Smooth muscle cell (in vitro differentiated cells): ENCODE data around the gene SLC9A5. TPM values are rescaled to one million over a fixed set of nuclear protein-coding genes. Genes with fewer than 3 reads are reported as not detected.

Source experiments
- DNase-seq: peaks from one replicate; lab custom pipeline; 2025; ENCODE audit not compliant: unreplicated experiment; lab: John Stamatoyannopoulos, UW
- H2AFZ ChIP-seq: fragments of 200-600 bp; sonication (generic); 2 replicates; pipeline ENCODE4 v1.6.0; 2016; ENCODE audit warnings: antibody characterized with exemption, low read depth, mild to moderate bottlenecking
- H3F3A ChIP-seq: fragments of 200-600 bp; sonication (generic); 2 replicates; pipeline ENCODE4 v1.6.0; 2017; ENCODE audit warnings: antibody characterized with exemption, low read depth
- H3K27ac ChIP-seq: fragments of 200-600 bp; sonication (generic); 2 replicates; pipeline ENCODE4 v1.5.1; 2016; ENCODE audit warnings: low read depth, mild to moderate bottlenecking
- H3K27me3 ChIP-seq: fragments of 200-600 bp; sonication (generic); 2 replicates; pipeline ENCODE4 v1.6.1; 2016; ENCODE audit warnings: low read depth, mild to moderate bottlenecking
- H3K36me3 ChIP-seq: fragments of 200-600 bp; sonication (generic); 2 replicates; pipeline ENCODE4 v1.5.1; 2016; ENCODE audit warnings: low read depth
- H3K4me1 ChIP-seq: fragments of 200-600 bp; sonication (generic); 2 replicates; pipeline ENCODE4 v1.5.1; 2016; ENCODE audit warnings: low read depth
- H3K4me2 ChIP-seq: fragments of 200-600 bp; sonication (generic); 2 replicates; pipeline ENCODE4 v1.6.0; 2016; ENCODE audit warnings: mild to moderate bottlenecking
- H3K4me3 ChIP-seq: fragments of 200-600 bp; sonication (generic); 2 replicates; pipeline ENCODE4 v1.5.1; 2016; ENCODE audit warnings: mild to moderate bottlenecking
- H3K79me2 ChIP-seq: fragments of 200-600 bp; sonication (generic); 2 replicates; pipeline ENCODE4 v1.6.0; 2016; ENCODE audit warnings: low read depth, mild to moderate bottlenecking
- H3K9ac ChIP-seq: fragments of 200-600 bp; sonication (generic); 2 replicates; pipeline ENCODE4 v1.6.0; 2016; ENCODE audit warnings: low read depth
- H3K9me3 ChIP-seq: fragments of 200-600 bp; sonication (generic); replicated peaks from 2 replicates; pipeline ENCODE4 v1.5.1; 2016; ENCODE audit warnings: low read depth
- H4K20me1 ChIP-seq: fragments of 200-600 bp; sonication (generic); 2 replicates; pipeline ENCODE4 v1.6.0; 2016; ENCODE audit warnings: low read depth
- WGBS: methylation state at CpG from one replicate; pipeline ENCODE4 v1.1.7; 2016; ENCODE audit warnings: low lambda C conversion rate; 5-methylcytosine and 5-hydroxymethylcytosine counted together
- polyA plus RNA-seq: library from polyadenylated mRNA; unstranded; fragments of >200 nt; fragmentation: Nextera tagmentation; extraction: Ambion mirVana; gene quantifications from 2 replicates; pipeline ENCODE4 v1.2.1, GENCODE V29; 2016
- total RNA-seq: library from RNA; depleted of rRNA; stranded (reverse); fragments of >200 nt; gene quantifications from 2 replicates; pipeline ENCODE4 v1.2.3, GENCODE V29; 2014
- TF ChIP-seq, protein P1 (sequence below): fragments of 200-600 bp; sonication (generic); IDR thresholded peaks from 2 replicates; pipeline ENCODE4 v1.5.1; 2017; ENCODE audit warnings: borderline replicate concordance, mild to moderate bottlenecking, antibody characterized with exemption; ENCODE audit not compliant: insufficient read depth, poor library complexity, severe bottlenecking

SLC9A5 gene
- total and polyA plus RNA-seq, 2 experiments from 2014 or later, result 2.1 to 9.1 TPM

- 54% methylated on average over 4 of the region's 4 CpGs for WGBS
- Histone ChIP-seq H4K20me1 (no peaks in the 10 kb centered on the region), H2AFZ (no peak overlapping the region), H3K79me2 (peaks cover 20% of the 10 kb centered on the region), H3K4me1 (peaks cover 21% of the 10 kb centered on the region), H3F3A (peaks cover 53% of the 10 kb centered on the region), H3K9me3 (no peaks in the 10 kb centered on the region), H3K4me2 (peak overlapping the region; percentile 69), H3K27ac (peak overlapping the region; percentile 98), H3K36me3 (no peaks in the 10 kb centered on the region), H3K27me3 (no peaks in the 10 kb centered on the region), H3K4me3 (no peak overlapping the region), H3K9ac (peak overlapping the region; percentile 72)
- DNase-seq, result no peak
- TF ChIP-seq, protein P1, sequence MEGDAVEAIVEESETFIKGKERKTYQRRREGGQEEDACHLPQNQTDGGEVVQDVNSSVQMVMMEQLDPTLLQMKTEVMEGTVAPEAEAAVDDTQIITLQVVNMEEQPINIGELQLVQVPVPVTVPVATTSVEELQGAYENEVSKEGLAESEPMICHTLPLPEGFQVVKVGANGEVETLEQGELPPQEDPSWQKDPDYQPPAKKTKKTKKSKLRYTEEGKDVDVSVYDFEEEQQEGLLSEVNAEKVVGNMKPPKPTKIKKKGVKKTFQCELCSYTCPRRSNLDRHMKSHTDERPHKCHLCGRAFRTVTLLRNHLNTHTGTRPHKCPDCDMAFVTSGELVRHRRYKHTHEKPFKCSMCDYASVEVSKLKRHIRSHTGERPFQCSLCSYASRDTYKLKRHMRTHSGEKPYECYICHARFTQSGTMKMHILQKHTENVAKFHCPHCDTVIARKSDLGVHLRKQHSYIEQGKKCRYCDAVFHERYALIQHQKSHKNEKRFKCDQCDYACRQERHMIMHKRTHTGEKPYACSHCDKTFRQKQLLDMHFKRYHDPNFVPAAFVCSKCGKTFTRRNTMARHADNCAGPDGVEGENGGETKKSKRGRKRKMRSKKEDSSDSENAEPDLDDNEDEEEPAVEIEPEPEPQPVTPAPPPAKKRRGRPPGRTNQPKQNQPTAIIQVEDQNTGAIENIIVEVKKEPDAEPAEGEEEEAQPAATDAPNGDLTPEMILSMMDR, result no peak
Observed at GRCh38 chr16:67240506-67240905, 8.3 kb upstream of the SLC9A5 start.

- H2AFZ ChIP-seq, result no peak overlapping the region
- 17% methylated on average over 8 of the region's 10 CpGs for WGBS
- H3K9ac ChIP-seq, result peak overlapping the region; percentile 72
- H3K4me1 ChIP-seq, result peaks cover 25% of the 10 kb centered on the region
- H3K9me3 ChIP-seq, result no peaks in the 10 kb centered on the region
- no peak overlapping the region for H3K4me3 ChIP-seq
- no peaks in the 10 kb centered on the region for H4K20me1 ChIP-seq
- H3K4me2 ChIP-seq, result peak overlapping the region; percentile 69
- DNase-seq, result peak; percentile 29
- H3K27me3 ChIP-seq, result no peaks in the 10 kb centered on the region
- TF ChIP-seq, protein P1, result no peak
- H3K27ac ChIP-seq, result peak overlapping the region; percentile 98
- H3F3A ChIP-seq, result peaks cover 58% of the 10 kb centered on the region
- H3K79me2 ChIP-seq, result peaks cover 20% of the 10 kb centered on the region
- H3K36me3 ChIP-seq, result no peaks in the 10 kb centered on the region
Observed at GRCh38 chr16:67241008-67241900, 7.5 kb upstream of the SLC9A5 start.

- Histone ChIP-seq H3K4me2 (peak overlapping the region; percentile 69), H3K4me1 (peaks cover 25% of the 10 kb centered on the region), H3K4me3 (no peak overlapping the region), H3K9me3 (no peaks in the 10 kb centered on the region), H3F3A (peaks cover 63% of the 10 kb centered on the region), H3K27ac (peak overlapping the region; percentile 98), H3K9ac (no peak overlapping the region), H4K20me1 (no peaks in the 10 kb centered on the region), H3K27me3 (no peaks in the 10 kb centered on the region), H3K79me2 (peaks cover 20% of the 10 kb centered on the region), H3K36me3 (no peaks in the 10 kb centered on the region), H2AFZ (no peak overlapping the region)
- DNase-seq, result no peak
- TF ChIP-seq, protein P1, result no peak
- 92% methylated on average over 4 of the region's 4 CpGs for WGBS
Observed at GRCh38 chr16:67242138-67242730, 6.5 kb upstream of the SLC9A5 start.
